Adrenal gland (tissue), 19 donors: ENCODE data around the gene FBLN5. TPM values are rescaled to one million over a fixed set of nuclear protein-coding genes. Genes with fewer than 3 reads are reported as not detected.

ENCODE experiments used
- DNase-seq, 7 donors: peaks; one replicate each; pipeline ENCODE4 v3.0.0-alpha.2; 2019 to 2020
- H3K27ac ChIP-seq, 5 donors: fragments of 200-600 bp; sonication (generic) in 4 of 5; 1 replicate in 3 of 5; 2 replicates in 2 of 5; pipeline versions ENCODE4 v1.5.1 to v1.8.0; 2016 to 2020; ENCODE audit warnings: mild to moderate bottlenecking in 1 of 5
- H3K27me3 ChIP-seq: fragments of 200-600 bp; 2 replicates; pipeline ENCODE4 v1.8.0; 2021
- H3K36me3 ChIP-seq, 2 donors: fragments of 200-600 bp; replicated peaks in 1 of 2; 1 replicate in 1 of 2; 2 replicates in 1 of 2; pipeline versions ENCODE4 v1.5.1 to v1.8.0; 2018 to 2022
- H3K4me1 ChIP-seq, 2 donors: fragments of 200-600 bp; replicated peaks in 1 of 2; 1 replicate in 1 of 2; 2 replicates in 1 of 2; pipeline versions ENCODE4 v1.5.1 to v1.8.0; 2018 to 2021
- H3K4me3 ChIP-seq, 4 donors: fragments of 200-600 bp; sonication (generic) in 3 of 4; one replicate each; pipeline ENCODE4 v1.5.1; 2016 to 2018
- H3K9me3 ChIP-seq, 3 donors: fragments of 200-600 bp; sonication (generic) in 1 of 3; replicated peaks in 1 of 3; 1 replicate in 2 of 3; 2 replicates in 1 of 3; pipeline versions ENCODE4 v1.5.1 to v1.8.0; 2016 to 2021
- CTCF ChIP-seq, 6 experiments: fragments of 450-650 bp in 4 of 6; fragments of 200-600 bp in 2 of 6; sonication (generic) in 1 of 6; IDR thresholded peaks; 1 replicate in 5 of 6; 2 replicates in 1 of 6; pipeline versions ENCODE4 v1.5.1 to v1.8.0; 2016 to 2021; ENCODE audit warnings: antibody characterized with exemption in 6 of 6, mild to moderate bottlenecking in 2 of 6, moderate library complexity in 1 of 6
- POLR2A ChIP-seq, 2 donors: fragments of 450-650 bp; IDR thresholded peaks; one replicate each; pipeline ENCODE4 v1.6.1; 2017; ENCODE audit warnings: antibody characterized with exemption in 2 of 2, mild to moderate bottlenecking in 2 of 2, moderate library complexity in 1 of 2
- WGBS, 4 donors: extraction: QIAGEN DNeasy Blood & Tissue Kit in 2 of 4; methylation state at CpG; one replicate each; pipeline versions ENCODE4 v1.1.5 to v1.1.7; 2013 to 2017; 5-methylcytosine and 5-hydroxymethylcytosine counted together
- intact Hi-C, 2 donors: fragments of 100-400 bp; cut with DNase I; formaldehyde crosslinking; loops; one replicate each; pipeline versions ENCODE4 v1.14.1 to v1.15.0; 2022 to 2023
- long read RNA-seq, 10 donors: library from polyadenylated mRNA in 3 of 10; unstranded in 2 of 10; stranded (forward) in 1 of 10; transcript quantifications; one replicate each; pipeline ENCODE4 v2.0.0 and lab custom pipeline, GENCODE V29; 2021 to 2026
- polyA plus RNA-seq, 3 donors: library from polyadenylated mRNA; stranded (reverse); fragments of 200-250 nt in 2 of 3; fragments of 350-450 nt in 1 of 3; fragmentation: Illumina TruSeq in 1 of 3; extraction: RNeasy Lipid Tissue Mini Kit (QIAGEN cat#74804) in 1 of 3; gene quantifications; one replicate each; pipeline ENCODE4 v1.2.3, GENCODE V29; 2013 to 2014
- total RNA-seq, 9 donors: library from RNA; depleted of rRNA in 4 of 9; stranded (reverse); fragments of >200 nt in 4 of 9; fragments of 120-200 nt in 1 of 9; fragmentation: NEBNext Ultra II Directional in 1 of 9; extraction: Animal tissue kit (Norgen Biotek cat#: 25700) in 1 of 9; gene quantifications; one replicate each; pipeline versions ENCODE4 v1.1.0 to v1.2.4, GENCODE V29; 2013 to 2023
- donor health status: healthy with polysubstance abuse.
- donor health status: Bipolar disorder and iron deficiency.
- donor health status: DM: yes; HTN: yes; CAD: no.
- donor health status: DM: no; HTN: no; CAD: no.
- donor health status: DM: no; HTN: no; CAD: no.
- donor health status: DM: yes; HTN: yes; CAD: no.

The FBLN5 gene
- total RNA-seq = 100 to 1,000 TPM in 6 of 9 donors, 10 to 100 TPM in 3; 26.0 to 389 (median 195) TPM
- polyA plus RNA-seq = 100 to 1,000 TPM in 2 of 3 donors, 10 to 100 TPM in 1; 85.8 to 119 (median 108) TPM
- long read RNA-seq, donor 1, transcript FBLN5-202 (11 exons, 2,123 nt) = major isoform, 5 of 13 reads
- long read RNA-seq, donor 1, partial matches to known transcripts = 8 of 13 reads
- long read RNA-seq, donor 1, other reads (novel, unspliced or antisense) = 0 of 13 reads
- long read RNA-seq, donor 2, transcript FBLN5-202 (11 exons, 2,123 nt) = major isoform, 8 of 22 reads
- long read RNA-seq, donor 2, partial matches to known transcripts = 14 of 22 reads
- long read RNA-seq, donor 2, other reads (novel, unspliced or antisense) = 0 of 22 reads
- long read RNA-seq, donor 3, transcript FBLN5-202 (11 exons, 2,123 nt) = major isoform, 7 of 22 reads
- long read RNA-seq, donor 3, partial matches to known transcripts = 15 of 22 reads
- long read RNA-seq, donor 3, other reads (novel, unspliced or antisense) = 0 of 22 reads
- long read RNA-seq, donor 4, transcript FBLN5-202 (11 exons, 2,123 nt) = major isoform, 29 of 42 reads
- long read RNA-seq, donor 4, partial matches to known transcripts = 4 of 42 reads
- long read RNA-seq, donor 4, other reads (novel, unspliced or antisense) = 8 of 42 reads
- long read RNA-seq, donor 5, transcript FBLN5-202 (11 exons, 2,123 nt) = major isoform, 259 of 306 reads
- long read RNA-seq, donor 5, partial matches to known transcripts = 23 of 306 reads
- long read RNA-seq, donor 5, other reads (novel, unspliced or antisense) = 19 of 306 reads
- long read RNA-seq, donor 6, transcript FBLN5-202 (11 exons, 2,123 nt) = major isoform, 41 of 60 reads
- long read RNA-seq, donor 6, partial matches to known transcripts = 11 of 60 reads
- long read RNA-seq, donor 6, other reads (novel, unspliced or antisense) = 6 of 60 reads
- long read RNA-seq, donor 7 = 0 reads
- long read RNA-seq, donor 8, transcript FBLN5-202 (11 exons, 2,123 nt) = major isoform, 15 of 20 reads
- long read RNA-seq, donor 8, partial matches to known transcripts = 5 of 20 reads
- long read RNA-seq, donor 8, other reads (novel, unspliced or antisense) = 0 of 20 reads
- long read RNA-seq, donor 9, transcript FBLN5-202 (11 exons, 2,123 nt) = major isoform, 7 of 21 reads
- long read RNA-seq, donor 9, partial matches to known transcripts = 14 of 21 reads
- long read RNA-seq, donor 9, other reads (novel, unspliced or antisense) = 0 of 21 reads
- long read RNA-seq, donor 10, transcript FBLN5-202 (11 exons, 2,123 nt) = major isoform, 8 of 8 reads
- long read RNA-seq, donor 10, partial matches to known transcripts = 0 of 8 reads
- long read RNA-seq, donor 10, other reads (novel, unspliced or antisense) = 0 of 8 reads

GRCh38 chr14:91947475-91948184 lies at the start of gene FBLN5:
Gene FBLN5 (minus strand): TSS chr14:91947694. CDS start chr14:91947229, 465 bp downstream.
- TF ChIP-seq POLR2A (IDR thresholded peaks at IDR 0.05) (peak in 1 of 2 donors; percentile 9), CTCF (IDR thresholded peaks at IDR 0.05) (no peak)
- DNase-seq = peak; percentile 42 to 63 (median 53)
- no peaks in the 10 kb centered on the region for H3K27me3 ChIP-seq
- 1 to 2% (median 2%) methylated on average over 23 to 54 of the region's 54 CpGs for whole genome bisulfite sequencing, 4 donors
- H3K27ac ChIP-seq = peak within 1 kb of the TSS in 4 of 5 donors; percentile 13 to 69 (median 52)
- peaks cover 0 to 7% of the 10 kb centered on the region in 2 donors for H3K4me1 ChIP-seq
- no peaks in the 10 kb centered on the region for H3K36me3 ChIP-seq
- intact Hi-C loops = no loop called here
- no peaks in the 10 kb centered on the region for H3K9me3 ChIP-seq
- H3K4me3 ChIP-seq = peak within 1 kb of the TSS in 3 of 4 donors; percentile 8 to 57 (median 35)

GRCh38 chr14:91996948-91997371 lies 49.5 kb upstream of the FBLN5 start:
- peaks cover 0 to 5% of the 10 kb centered on the region in 2 donors for H3K4me1 ChIP-seq
- no peak overlapping the region for H3K4me3 ChIP-seq
- H3K36me3 ChIP-seq = peaks cover 0 to 18% of the 10 kb centered on the region in 2 donors
- H3K27me3 ChIP-seq = no peaks in the 10 kb centered on the region
- H3K9me3 ChIP-seq = no peaks in the 10 kb centered on the region
- WGBS, 4 donors = 32 to 39% (median 37%) methylated on average over 2 of the region's 2 CpGs
- H3K27ac ChIP-seq = no peak overlapping the region
- TF ChIP-seq CTCF (IDR thresholded peaks at IDR 0.05) (peak; percentile 36 to 67 (median 52)), POLR2A (IDR thresholded peaks at IDR 0.05) (no peak)
- intact Hi-C loops = no loop called here
- DNase-seq = no peak

- peak in 1 of 7 donors; percentile 10 for DNase-seq
- H3K27ac ChIP-seq = no peak overlapping the region
- TF ChIP-seq CTCF (IDR thresholded peaks at IDR 0.05) (no peak), POLR2A (IDR thresholded peaks at IDR 0.05) (no peak)
- peaks cover 6 to 28% of the 10 kb centered on the region in 2 donors for H3K4me1 ChIP-seq
- WGBS, 4 donors = 80 to 91% (median 87%) methylated on average over 3 of the region's 3 CpGs
- no peak overlapping the region for H3K4me3 ChIP-seq
- H3K27me3 ChIP-seq = no peaks in the 10 kb centered on the region
- H3K36me3 ChIP-seq = peaks cover 0 to 26% of the 10 kb centered on the region in 2 donors
- intact Hi-C loops = no loop called here
- H3K9me3 ChIP-seq = no peaks in the 10 kb centered on the region
These were observed 39.7 kb upstream of the FBLN5 start for GRCh38 chr14:91987192-91987591.
